Keratinocyte (primary cell): ENCODE data around the gene STEAP2.

Source experiments
- CTCF ChIP-seq, 3 experiments: IDR thresholded peaks in 1 of 3; conservative IDR thresholded peaks in 1 of 3; optimal IDR thresholded peaks in 1 of 3; 2 replicates in 2 of 3; 3 replicates in 1 of 3; pipeline versions ENCODE3 to v1.5.1; 2011; ENCODE audit warnings: low read length in 3 of 3, mild to moderate bottlenecking in 3 of 3, moderate library complexity in 2 of 3, control low read depth in 1 of 3, inconsistent platforms in 1 of 3; ENCODE audit not compliant: insufficient read depth in 2 of 3; ENCODE audit errors: extremely low read depth in 1 of 3
- EZH2 ChIP-seq: IDR thresholded peaks from one replicate; pipeline ENCODE4 v1.6.1; 2012; ENCODE audit warnings: inconsistent platforms, mild to moderate bottlenecking, low read length, moderate library complexity

GRCh38 chr7:90180011-90180585, 31.4 kb upstream of the STEAP2 start:
- TF ChIP-seq CTCF (optimal IDR thresholded peaks at IDR 0.05 in 1 of 3, IDR thresholded peaks at IDR 0.05 in 1 of 3, conservative IDR thresholded peaks at IDR 0.05 in 1 of 3; ENCODE audit: extremely low read depth in 1 of 3, insufficient read depth in 2 of 3, low read length in 3 of 3) (no peak), EZH2 (no peak)
